Right atrium auricular region (tissue), 2 donors: ENCODE data around the gene DDX59. TPM values are rescaled to one million over a fixed set of nuclear protein-coding genes. Genes with fewer than 3 reads are reported as not detected.

Source experiments
- DNase-seq: peaks from one replicate; pipeline ENCODE4 v3.0.0-alpha.2; 2019; ENCODE audit warnings: low spot score
- H3K27ac ChIP-seq, 2 donors: fragments of 200-600 bp; sonication (generic); 1 replicate in 1 of 2; 2 replicates in 1 of 2; pipeline ENCODE4 v1.5.1; 2016 to 2019
- H3K27me3 ChIP-seq, 2 donors: fragments of 200-600 bp; sonication (generic); one replicate each; pipeline versions ENCODE4 v1.5.1 to v1.6.0; 2017 to 2019
- H3K36me3 ChIP-seq: fragments of 200-600 bp; sonication (generic); one replicate; pipeline ENCODE4 v1.5.1; 2016
- H3K4me1 ChIP-seq, 2 donors: fragments of 200-600 bp; sonication (generic); one replicate each; pipeline versions ENCODE4 v1.5.1 to v1.6.0; 2017 to 2019
- H3K4me3 ChIP-seq, 2 donors: fragments of 200-600 bp; sonication (generic); 1 replicate in 1 of 2; 2 replicates in 1 of 2; pipeline ENCODE4 v1.5.1; 2017 to 2019; ENCODE audit warnings: mild to moderate bottlenecking in 1 of 2, moderate library complexity in 1 of 2
- H3K9me3 ChIP-seq, 2 donors: fragments of 200-600 bp; sonication (generic); one replicate each; pipeline ENCODE4 v1.5.1; 2019
- CTCF ChIP-seq, 2 donors: fragments of 200-600 bp; sonication (generic); IDR thresholded peaks; one replicate each; pipeline ENCODE4 v1.5.1; 2019; ENCODE audit warnings: antibody characterized with exemption in 2 of 2
- total RNA-seq, 2 donors: library from RNA; depleted of rRNA; stranded (reverse); fragments of >200 nt; gene quantifications; one replicate each; pipeline ENCODE4 v1.1.0, GENCODE V29; 2016

DDX59 gene
- total RNA-seq, 2 donors from 2014 or later: 13.4 to 21.5 TPM

DNA sequence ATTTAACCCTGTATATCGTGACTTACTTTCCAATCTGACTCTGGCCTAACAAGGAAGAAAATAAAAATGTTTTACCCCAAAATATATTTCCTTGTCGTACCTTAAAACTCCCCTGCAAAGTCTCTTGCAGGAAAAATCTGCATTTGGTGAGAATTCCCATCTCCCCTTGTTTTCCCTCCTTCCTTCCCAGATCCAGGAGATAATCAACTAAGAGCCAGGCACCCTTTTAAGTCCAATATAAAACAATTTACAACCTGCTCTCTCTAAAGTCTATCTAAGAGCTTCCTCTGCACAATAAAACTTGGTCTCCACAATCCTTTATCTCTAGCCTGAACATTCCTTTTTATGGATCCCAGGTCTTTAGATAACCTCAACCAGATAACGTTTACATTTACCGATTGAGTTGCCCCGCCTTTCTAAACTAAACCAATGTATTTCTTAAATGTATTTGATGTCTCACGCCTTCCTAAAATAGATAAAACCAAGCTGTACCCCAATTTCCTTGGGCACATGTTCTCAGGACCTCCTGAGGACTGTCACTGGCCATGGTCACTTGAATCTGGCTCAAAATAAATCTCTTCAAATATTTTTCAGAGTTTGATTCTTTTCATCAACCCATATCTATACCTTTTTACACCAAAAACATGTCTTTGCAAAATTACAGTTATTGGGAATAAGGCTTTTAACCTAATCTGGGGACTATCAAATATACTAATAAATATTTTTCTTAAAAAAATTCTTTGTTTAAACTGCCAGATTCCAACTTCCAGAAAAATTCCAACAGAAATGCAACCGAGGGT lies 993 bp downstream of the DDX59 start:
- peak overlapping the region; percentile 75 to 85 for H3K4me3 ChIP-seq
- no peaks in the 10 kb centered on the region for H3K9me3 ChIP-seq
- H3K36me3 ChIP-seq: no peaks in the 10 kb centered on the region
- peaks cover 0 to 17% of the 10 kb centered on the region in 2 donors for H3K4me1 ChIP-seq
- TF ChIP-seq CTCF (IDR thresholded peaks at IDR 0.05): no peak
- DNase-seq: no peak
- H3K27ac ChIP-seq: peak overlapping the region; percentile 98 to 100
- no peaks in the 10 kb centered on the region for H3K27me3 ChIP-seq

DNA sequence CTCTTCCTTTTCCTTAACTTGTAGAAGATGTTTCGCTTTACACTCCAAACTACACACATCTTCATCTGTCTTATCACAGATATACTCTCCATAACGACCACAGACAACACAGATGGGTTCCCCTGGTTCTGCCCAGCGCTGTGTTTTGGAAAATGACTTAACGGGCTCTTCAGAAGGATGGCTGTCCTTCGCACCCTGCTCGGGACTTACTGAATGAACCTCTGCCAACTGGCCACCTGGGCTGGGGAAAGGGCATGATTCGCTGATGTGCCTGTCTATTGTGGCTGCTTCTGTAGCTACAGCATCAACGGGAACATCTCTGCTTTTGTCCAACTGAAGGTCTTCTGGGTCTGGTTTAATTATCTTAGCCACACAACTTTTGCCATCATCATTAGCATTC lies 3.4 kb downstream of the DDX59 start:
- Histone ChIP-seq H3K27me3 (no peaks in the 10 kb centered on the region), H3K4me3 (no peak overlapping the region), H3K9me3 (no peaks in the 10 kb centered on the region), H3K36me3 (peaks cover 10% of the 10 kb centered on the region), H3K4me1 (peaks cover 0 to 17% of the 10 kb centered on the region in 2 donors), H3K27ac (peak overlapping the region; percentile 32 to 34)
- TF ChIP-seq CTCF (IDR thresholded peaks at IDR 0.05): no peak
- DNase-seq: no peak

GRCh38 chr1:200665861-200666260 lies 3.8 kb downstream of the DDX59 start:
- no peaks in the 10 kb centered on the region for H3K9me3 ChIP-seq
- H3K27ac ChIP-seq: peak overlapping the region; percentile 32 to 34
- no peaks in the 10 kb centered on the region for H3K27me3 ChIP-seq
- H3K4me1 ChIP-seq: peaks cover 0 to 16% of the 10 kb centered on the region in 2 donors
- no peak for TF ChIP-seq CTCF (IDR thresholded peaks at IDR 0.05)
- peaks cover 11% of the 10 kb centered on the region for H3K36me3 ChIP-seq
- no peak overlapping the region for H3K4me3 ChIP-seq
- no peak for DNase-seq

GRCh38 chr1:200660719-200661118 lies 9.0 kb downstream of the DDX59 start:
- H3K4me1 ChIP-seq: peaks cover 0 to 2% of the 10 kb centered on the region in 2 donors
- no peak overlapping the region for H3K4me3 ChIP-seq
- H3K27ac ChIP-seq: no peak overlapping the region
- peak; percentile 70 for DNase-seq
- no peaks in the 10 kb centered on the region for H3K27me3 ChIP-seq
- H3K36me3 ChIP-seq: peaks cover 54% of the 10 kb centered on the region
- no peak for TF ChIP-seq CTCF (IDR thresholded peaks at IDR 0.05)
- no peaks in the 10 kb centered on the region for H3K9me3 ChIP-seq

- no peak for TF ChIP-seq CTCF (IDR thresholded peaks at IDR 0.05)
- Histone ChIP-seq H3K36me3 (peaks cover 62% of the 10 kb centered on the region), H3K4me3 (no peak overlapping the region), H3K9me3 (no peaks in the 10 kb centered on the region), H3K27me3 (no peaks in the 10 kb centered on the region), H3K27ac (no peak overlapping the region), H3K4me1 (no peaks in the 10 kb centered on the region)
- DNase-seq: no peak
Measured at GRCh38 chr1:200659269-200659668, 10.4 kb downstream of the DDX59 start.
